UCSD-AML1 (cell line): ENCODE results near the gene EGLN2.
"Not testable (repeated sequence)": the region's sequence is repeated elsewhere in the genome, so short reads cannot be mapped to it uniquely, and the experiment has no call there.

Source experiments
- DNase-seq: peaks from one replicate; lab custom pipeline; 2025; ENCODE audit not compliant: unreplicated experiment; lab: John Stamatoyannopoulos, UW

Gene EGLN2

DNA sequence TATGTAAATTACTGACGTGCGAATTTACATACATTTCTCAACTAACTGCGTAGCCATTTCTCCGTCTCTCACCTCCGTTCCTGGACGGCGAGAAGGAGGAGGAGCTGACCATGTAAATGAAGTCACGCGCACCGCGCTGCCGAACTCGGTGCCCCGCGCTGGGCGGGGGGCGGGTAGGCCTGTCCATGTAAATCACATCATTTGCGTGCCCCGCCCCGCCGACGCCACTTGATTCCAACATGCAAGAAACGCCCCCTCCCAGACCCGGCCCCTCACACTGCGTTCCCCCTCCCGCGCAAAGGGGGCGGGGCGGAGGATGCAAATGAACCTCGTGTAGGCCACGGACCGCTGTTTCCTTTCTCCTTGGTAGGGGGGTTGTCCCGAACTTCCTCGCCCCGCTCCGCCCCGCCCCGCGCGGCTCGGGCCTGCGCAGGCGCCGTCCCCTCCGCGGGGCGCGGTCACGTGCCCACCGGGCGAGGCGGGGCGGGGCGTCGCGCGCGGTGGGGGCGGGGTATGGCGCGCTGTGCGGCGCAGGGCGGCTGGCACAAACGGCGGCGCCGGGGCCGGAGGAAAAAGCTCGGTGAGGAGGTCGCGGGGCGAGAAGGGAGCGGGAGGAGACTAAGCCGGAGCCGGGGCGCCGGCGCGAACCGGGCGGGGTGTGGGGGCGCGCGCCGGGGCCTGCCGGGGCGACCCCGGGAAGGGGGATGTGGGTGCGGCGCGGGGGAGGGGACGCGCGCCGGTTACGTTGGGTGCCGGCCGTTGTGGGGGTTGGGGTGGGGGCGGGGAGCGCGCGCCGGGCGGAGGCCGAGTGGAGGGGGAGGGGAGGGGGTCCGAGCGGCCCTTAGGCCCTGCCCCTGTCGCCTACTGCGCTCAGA, at the start of gene EGLN2:
Gene EGLN2 (plus strand): TSS at position 509 of the 875 bp plus-strand sequence. CDS start 1,382 bp downstream, outside the sequence.
- DNase-seq, result peak; percentile 100

- DNase-seq, result peak; percentile 100
Measured at GRCh38 chr19:40750058-40750873, 48.7 kb upstream of the EGLN2 start, which contains the start of gene ACTMAP. ACTMAP (minus strand) TSS chr19:40750477; CDS start chr19:40749803, 674 bp downstream.

- DNase-seq, result peak; percentile 97
Measured at GRCh38 chr19:40750874-40751537, 48.0 kb upstream of the EGLN2 start, which contains the start of gene SNRPA. SNRPA (plus strand) TSS chr19:40751203; CDS start chr19:40751409, 206 bp downstream.

- no peak for DNase-seq
Measured at GRCh38 chr19:40752257-40752781, 46.7 kb upstream of the EGLN2 start.

GRCh38 chr19:40754611-40755247, 44.3 kb upstream of the EGLN2 start:
- no peak for DNase-seq

GRCh38 chr19:40755248-40755624, 43.8 kb upstream of the EGLN2 start:
- DNase-seq, result no peak

- DNase-seq, result no peak
Measured at GRCh38 chr19:40755791-40756190, 43.2 kb upstream of the EGLN2 start.

GRCh38 chr19:40756502-40757110, 42.4 kb upstream of the EGLN2 start:
- no peak for DNase-seq

DNA sequence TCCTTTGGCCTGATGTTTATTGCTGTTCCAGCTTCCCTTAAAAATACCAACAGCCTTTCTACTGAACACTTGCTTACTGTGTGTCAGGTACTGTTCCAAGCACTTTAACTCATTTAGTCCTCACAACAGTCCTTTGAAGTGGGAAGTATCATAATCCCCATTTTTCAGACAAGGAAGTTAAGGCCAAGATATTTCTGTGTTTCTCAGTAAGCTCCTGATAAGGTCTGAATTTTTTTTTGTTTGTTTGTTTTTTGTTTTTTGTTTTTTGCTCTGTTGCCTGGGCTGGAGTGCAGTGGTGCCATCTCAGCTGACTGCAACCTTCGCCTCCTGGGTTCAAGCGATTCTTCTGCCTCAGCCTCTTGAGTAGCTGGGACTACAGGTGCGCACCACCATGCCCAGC, 40.5 kb upstream of the EGLN2 start:
- no peak for DNase-seq

- DNase-seq, result no peak
Measured at GRCh38 chr19:40759352-40759751, 39.6 kb upstream of the EGLN2 start.

DNA sequence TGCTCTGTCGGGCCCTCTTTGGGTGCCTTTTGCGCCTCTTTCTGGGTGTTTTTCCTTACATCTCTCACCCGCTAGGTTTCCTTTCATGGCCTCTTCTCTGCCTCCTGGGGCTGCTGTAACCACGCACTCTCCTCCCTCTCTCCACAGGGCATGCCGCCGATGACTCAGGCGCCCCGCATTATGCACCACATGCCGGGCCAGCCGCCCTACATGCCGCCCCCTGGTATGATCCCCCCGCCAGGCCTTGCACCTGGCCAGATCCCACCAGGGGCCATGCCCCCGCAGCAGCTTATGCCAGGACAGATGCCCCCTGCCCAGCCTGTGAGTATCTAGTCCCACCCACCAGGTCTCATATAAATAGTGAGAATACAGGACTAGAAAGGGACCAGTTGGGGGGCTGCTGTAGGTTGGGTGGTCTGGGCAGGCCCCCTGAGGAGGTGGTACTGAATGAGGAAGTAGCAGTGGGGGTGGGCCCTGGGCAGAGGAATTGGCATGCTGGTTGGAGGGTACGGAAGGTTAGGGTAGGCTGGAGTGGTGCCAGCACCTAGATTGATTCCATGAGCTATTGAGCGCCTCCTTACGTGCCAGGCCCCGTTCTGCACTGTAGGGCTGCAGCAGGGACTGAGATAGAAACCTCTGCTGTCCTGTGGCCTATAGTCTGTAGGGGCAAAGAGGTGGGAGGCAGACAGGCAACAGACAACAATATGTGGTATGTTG, 36.1 kb upstream of the EGLN2 start:
- DNase-seq, result no peak

- no peak for DNase-seq
Measured at GRCh38 chr19:40763526-40763925, 35.5 kb upstream of the EGLN2 start.

- no peak for DNase-seq
Measured at GRCh38 chr19:40763963-40764362, 35.0 kb upstream of the EGLN2 start.

DNA sequence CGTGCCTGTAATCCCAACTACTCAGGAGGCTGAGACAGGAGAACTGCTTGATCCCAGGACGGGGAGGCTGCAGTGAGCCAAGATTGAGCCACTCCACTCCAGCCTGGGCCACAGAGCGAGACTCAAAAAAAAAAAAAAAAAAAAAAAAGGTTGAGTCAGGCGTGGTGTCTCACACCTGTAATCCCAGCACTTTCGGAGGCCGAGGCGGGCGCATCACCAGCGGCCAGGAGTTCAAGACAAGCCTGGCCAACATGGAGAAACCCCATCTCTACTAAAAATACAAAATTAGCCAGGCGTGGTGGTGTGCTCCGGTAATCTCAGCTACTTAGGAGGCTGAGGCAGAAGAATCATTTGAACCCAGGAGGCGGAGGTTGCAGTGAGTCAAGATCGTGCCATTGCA, 32.6 kb upstream of the EGLN2 start:
- not testable (repeated sequence) for DNase-seq

GRCh38 chr19:40768869-40769268, 30.1 kb upstream of the EGLN2 start:
- no peak for DNase-seq

- DNase-seq, result not testable (repeated sequence)
Measured at GRCh38 chr19:40771101-40771862, 27.7 kb upstream of the EGLN2 start.

DNA sequence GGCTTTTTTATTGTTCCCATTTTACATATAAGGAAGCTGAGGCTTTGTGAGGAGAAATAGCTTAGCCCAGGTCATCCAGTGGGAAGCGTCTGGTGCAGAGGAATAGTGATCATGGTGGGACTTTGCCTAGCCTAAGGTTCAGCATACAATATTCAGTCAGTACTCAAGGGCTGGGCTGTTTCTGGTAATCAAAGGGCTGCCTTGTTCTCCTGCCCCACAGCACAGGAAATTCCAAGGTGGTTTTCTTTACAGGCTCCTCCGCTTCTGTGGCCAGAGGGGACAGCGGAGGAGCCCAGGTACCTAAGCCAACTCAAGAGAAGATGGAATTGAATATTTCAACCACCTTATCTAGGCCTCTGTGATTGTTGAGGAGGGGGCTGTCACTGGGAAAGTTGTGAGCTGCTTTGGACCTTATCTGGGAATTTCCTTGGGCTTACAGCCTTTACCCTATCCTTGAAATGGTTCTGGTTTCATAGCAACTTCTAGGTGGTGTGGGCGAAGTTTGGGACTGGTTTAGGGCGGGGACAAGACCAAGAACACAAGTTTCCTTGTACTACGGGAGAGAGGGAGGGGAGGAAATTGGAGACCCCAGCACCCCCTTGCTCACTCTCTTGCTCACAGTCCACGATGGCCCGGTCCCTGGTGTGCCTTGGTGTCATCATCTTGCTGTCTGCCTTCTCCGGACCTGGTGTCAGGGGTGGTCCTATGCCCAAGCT, 23.9 kb upstream of the EGLN2 start, which contains the start of gene MIA:
Gene MIA (plus strand): TSS at position 606 of the 716 bp plus-strand sequence. CDS start 22 bp downstream, at position 628.
- DNase-seq, result no peak

GRCh38 chr19:40775632-40776022, 23.4 kb upstream of the EGLN2 start:
- no peak for DNase-seq
